Parathyroid adenoma (tissue), 2 donors: ENCODE results near the gene GRHPR.

Source experiments
- H2AFZ ChIP-seq: fragments of 300-600 bp; sonication (generic); one replicate; pipeline ENCODE4 v1.7.0; 2017; ENCODE audit warnings: antibody characterized with exemption, mild to moderate bottlenecking
- H3K27ac ChIP-seq: fragments of 300-600 bp; sonication (generic); one replicate; pipeline ENCODE4 v1.7.0; 2017
- H3K27me3 ChIP-seq: fragments of 300-600 bp; sonication (generic); one replicate; pipeline ENCODE4 v1.7.0; 2017; ENCODE audit warnings: low read length; ENCODE audit not compliant: control insufficient read depth, insufficient read depth
- H3K36me3 ChIP-seq: fragments of 300-600 bp; sonication (generic); one replicate; pipeline ENCODE4 v1.7.0; 2017; ENCODE audit warnings: low read length; ENCODE audit not compliant: control insufficient read depth, insufficient read depth
- H3K4me1 ChIP-seq: fragments of 300-600 bp; sonication (generic); one replicate; pipeline ENCODE4 v1.7.0; 2017; ENCODE audit warnings: control low read depth
- H3K4me2 ChIP-seq: fragments of 300-600 bp; sonication (generic); one replicate; pipeline ENCODE4 v1.7.0; 2017; ENCODE audit warnings: low read length
- H3K4me3 ChIP-seq: fragments of 300-600 bp; sonication (generic); one replicate; pipeline ENCODE4 v1.7.0; 2017; ENCODE audit warnings: low read depth, low read length
- H3K79me2 ChIP-seq: fragments of 300-600 bp; sonication (generic); one replicate; pipeline ENCODE4 v1.7.0; 2017; ENCODE audit warnings: control low read depth
- H3K9ac ChIP-seq: fragments of 300-600 bp; sonication (generic); one replicate; pipeline ENCODE4 v1.7.0; 2017; ENCODE audit warnings: mild to moderate bottlenecking
- H3K9me3 ChIP-seq: fragments of 300-600 bp; sonication (generic); one replicate; pipeline ENCODE4 v1.7.0; 2017; ENCODE audit warnings: low read length; ENCODE audit not compliant: control insufficient read depth
- CTCF ChIP-seq: fragments of 300-600 bp; sonication (generic); IDR thresholded peaks from one replicate; pipeline ENCODE4 v1.7.0; 2017; ENCODE audit warnings: antibody characterized with exemption, mild to moderate bottlenecking
- donor health status: primary hyperparathyroidism.

Gene GRHPR

GRCh38 chr9:37426846-37427245 is 4.3 kb downstream of the GRHPR start:
- Histone ChIP-seq H3K9me3 (no peaks in the 10 kb centered on the region), H3K27me3 (no peaks in the 10 kb centered on the region), H3K4me2 (no peak overlapping the region), H3K27ac (no peak overlapping the region), H2AFZ (no peak overlapping the region), H3K36me3 (no peaks in the 10 kb centered on the region), H3K4me1 (no peaks in the 10 kb centered on the region), H3K4me3 (no peak overlapping the region), H3K79me2 (peaks cover 4% of the 10 kb centered on the region), H3K9ac (no peak overlapping the region)
- TF ChIP-seq CTCF = no peak

GRCh38 chr9:37428345-37428744 is 5.8 kb downstream of the GRHPR start:
- Histone ChIP-seq H3K9me3 (no peaks in the 10 kb centered on the region), H3K4me3 (no peak overlapping the region), H3K9ac (no peak overlapping the region), H2AFZ (no peak overlapping the region), H3K4me1 (no peaks in the 10 kb centered on the region), H3K79me2 (peaks cover 1% of the 10 kb centered on the region), H3K36me3 (no peaks in the 10 kb centered on the region), H3K27me3 (no peaks in the 10 kb centered on the region), H3K4me2 (no peak overlapping the region), H3K27ac (no peak overlapping the region)
- no peak for TF ChIP-seq CTCF

GRCh38 chr9:37429441-37430285 is 7.2 kb downstream of the GRHPR start:
- H2AFZ ChIP-seq = no peak overlapping the region
- H3K9ac ChIP-seq = no peak overlapping the region
- no peaks in the 10 kb centered on the region for H3K79me2 ChIP-seq
- no peaks in the 10 kb centered on the region for H3K27me3 ChIP-seq
- H3K9me3 ChIP-seq = no peaks in the 10 kb centered on the region
- H3K4me2 ChIP-seq = no peak overlapping the region
- no peak overlapping the region for H3K4me3 ChIP-seq
- TF ChIP-seq CTCF = no peak
- no peaks in the 10 kb centered on the region for H3K36me3 ChIP-seq
- H3K27ac ChIP-seq = no peak overlapping the region
- H3K4me1 ChIP-seq = no peaks in the 10 kb centered on the region

GRCh38 chr9:37430841-37431597 is 8.5 kb downstream of the GRHPR start:
- Histone ChIP-seq H3K36me3 (no peaks in the 10 kb centered on the region), H3K27me3 (no peaks in the 10 kb centered on the region), H3K9ac (no peak overlapping the region), H3K4me2 (no peak overlapping the region), H2AFZ (no peak overlapping the region), H3K9me3 (no peaks in the 10 kb centered on the region), H3K27ac (no peak overlapping the region), H3K4me3 (no peak overlapping the region), H3K79me2 (no peaks in the 10 kb centered on the region), H3K4me1 (no peaks in the 10 kb centered on the region)
- no peak for TF ChIP-seq CTCF
